OCI-LY3 (cell line): ENCODE data around the gene SMARCA4.

Source experiments
- H2AFZ ChIP-seq: fragments of 200-600, 300-600 bp; shearing (Covaris generic); 2 replicates; pipeline ENCODE4 v1.6.0; 2014; ENCODE audit warnings: antibody characterized with exemption, low read depth, low read length
- H3K27ac ChIP-seq: fragments of 200-600, 300-600 bp; sonication (generic); 2 replicates; pipeline ENCODE4 v1.5.1; 2014; ENCODE audit warnings: mild to moderate bottlenecking, low read length, moderate library complexity, mixed read lengths
- H3K27me3 ChIP-seq: fragments of 200-600, 300-600 bp; sonication (generic); 2 replicates; pipeline ENCODE4 v1.6.1; 2014; ENCODE audit warnings: low read depth, low read length, mixed read lengths
- H3K36me3 ChIP-seq: fragments of 200-600, 300-600 bp; sonication (generic); replicated peaks from 2 replicates; pipeline ENCODE3; 2014; ENCODE audit warnings: low read depth, low read length, mixed read lengths
- H3K4me1 ChIP-seq: fragments of 300-600, 200-600 bp; sonication (generic); 2 replicates; pipeline ENCODE4 v1.6.1; 2014; ENCODE audit warnings: low read length, mixed read lengths
- H3K4me2 ChIP-seq: fragments of 200-600, 300-600 bp; sonication (generic); 2 replicates; pipeline ENCODE4 v1.6.1; 2014; ENCODE audit warnings: low read length, mixed read lengths
- H3K4me3 ChIP-seq: fragments of 300-600, 200-600 bp; sonication (generic); 2 replicates; pipeline ENCODE4 v1.5.1; 2014; ENCODE audit warnings: antibody characterized with exemption, mild to moderate bottlenecking, low read length, moderate library complexity
- H3K79me2 ChIP-seq: fragments of 300-600, 200-600 bp; shearing (Covaris generic); 2 replicates; pipeline ENCODE4 v1.6.1; 2014; ENCODE audit warnings: mild to moderate bottlenecking, low read length, mixed read lengths
- H3K9ac ChIP-seq: fragments of 300-600, 200-600 bp; shearing (Covaris generic); 2 replicates; pipeline ENCODE4 v1.6.0; 2014; ENCODE audit warnings: mild to moderate bottlenecking, low read length, moderate library complexity
- H3K9me3 ChIP-seq: fragments of 200-600, 300-600 bp; shearing (Covaris generic); 2 replicates; pipeline ENCODE4 v1.6.1; 2014; ENCODE audit warnings: low read length, mixed read lengths; ENCODE audit not compliant: insufficient read depth
- H4K20me1 ChIP-seq: fragments of 200-600, 300-600 bp; sonication (generic); 2 replicates; pipeline ENCODE4 v1.6.1; 2016; ENCODE audit warnings: low read length, mixed read lengths; ENCODE audit not compliant: insufficient read depth
- EZH2phosphoT487 ChIP-seq: fragments of 200-600 bp; shearing (Covaris generic); IDR thresholded peaks from 2 replicates; pipeline ENCODE4 v1.6.1; 2018; ENCODE audit warnings: antibody characterized with exemption, mixed run types, low read depth
- TF ChIP-seq, protein P1 (sequence below): fragments of 200-600, 300-600 bp; sonication (generic); IDR thresholded peaks from 2 replicates; pipeline ENCODE4 v1.5.1; 2014; ENCODE audit warnings: antibody characterized with exemption, low read length, low read depth

SMARCA4 gene

DNA sequence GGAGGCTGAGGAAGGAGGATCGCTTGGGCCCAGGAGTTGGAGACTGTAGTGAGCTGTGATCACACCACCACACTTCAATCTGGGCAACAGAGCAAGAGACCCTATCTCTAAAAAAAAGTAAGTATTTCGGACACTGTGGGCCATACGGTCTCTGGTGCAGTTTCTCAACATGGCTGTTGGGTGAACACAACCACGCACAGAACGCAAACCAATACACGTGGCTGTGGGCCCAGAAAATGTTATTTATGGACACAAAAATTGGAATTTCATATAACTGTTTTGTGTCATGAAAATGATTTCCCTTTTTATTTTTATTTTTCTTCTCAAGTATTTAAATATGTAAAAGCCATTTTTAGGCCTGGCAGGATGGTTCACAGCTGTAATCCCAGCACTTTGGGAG, 147.9 kb downstream of the SMARCA4 start:
- H3K36me3 ChIP-seq = no peaks in the 10 kb centered on the region
- peaks cover 36% of the 10 kb centered on the region for H3K27me3 ChIP-seq
- H2AFZ ChIP-seq = no peak overlapping the region
- no peak overlapping the region for H3K4me3 ChIP-seq
- no peak overlapping the region for H3K4me2 ChIP-seq
- no peak overlapping the region for H3K9ac ChIP-seq
- no peaks in the 10 kb centered on the region for H3K79me2 ChIP-seq
- TF ChIP-seq, protein P1, sequence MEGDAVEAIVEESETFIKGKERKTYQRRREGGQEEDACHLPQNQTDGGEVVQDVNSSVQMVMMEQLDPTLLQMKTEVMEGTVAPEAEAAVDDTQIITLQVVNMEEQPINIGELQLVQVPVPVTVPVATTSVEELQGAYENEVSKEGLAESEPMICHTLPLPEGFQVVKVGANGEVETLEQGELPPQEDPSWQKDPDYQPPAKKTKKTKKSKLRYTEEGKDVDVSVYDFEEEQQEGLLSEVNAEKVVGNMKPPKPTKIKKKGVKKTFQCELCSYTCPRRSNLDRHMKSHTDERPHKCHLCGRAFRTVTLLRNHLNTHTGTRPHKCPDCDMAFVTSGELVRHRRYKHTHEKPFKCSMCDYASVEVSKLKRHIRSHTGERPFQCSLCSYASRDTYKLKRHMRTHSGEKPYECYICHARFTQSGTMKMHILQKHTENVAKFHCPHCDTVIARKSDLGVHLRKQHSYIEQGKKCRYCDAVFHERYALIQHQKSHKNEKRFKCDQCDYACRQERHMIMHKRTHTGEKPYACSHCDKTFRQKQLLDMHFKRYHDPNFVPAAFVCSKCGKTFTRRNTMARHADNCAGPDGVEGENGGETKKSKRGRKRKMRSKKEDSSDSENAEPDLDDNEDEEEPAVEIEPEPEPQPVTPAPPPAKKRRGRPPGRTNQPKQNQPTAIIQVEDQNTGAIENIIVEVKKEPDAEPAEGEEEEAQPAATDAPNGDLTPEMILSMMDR = no peak
- no peak for TF ChIP-seq EZH2phosphoT487
- no peak overlapping the region for H3K27ac ChIP-seq
- H3K9me3 ChIP-seq = no peaks in the 10 kb centered on the region
- no peaks in the 10 kb centered on the region for H4K20me1 ChIP-seq
- no peaks in the 10 kb centered on the region for H3K4me1 ChIP-seq

DNA sequence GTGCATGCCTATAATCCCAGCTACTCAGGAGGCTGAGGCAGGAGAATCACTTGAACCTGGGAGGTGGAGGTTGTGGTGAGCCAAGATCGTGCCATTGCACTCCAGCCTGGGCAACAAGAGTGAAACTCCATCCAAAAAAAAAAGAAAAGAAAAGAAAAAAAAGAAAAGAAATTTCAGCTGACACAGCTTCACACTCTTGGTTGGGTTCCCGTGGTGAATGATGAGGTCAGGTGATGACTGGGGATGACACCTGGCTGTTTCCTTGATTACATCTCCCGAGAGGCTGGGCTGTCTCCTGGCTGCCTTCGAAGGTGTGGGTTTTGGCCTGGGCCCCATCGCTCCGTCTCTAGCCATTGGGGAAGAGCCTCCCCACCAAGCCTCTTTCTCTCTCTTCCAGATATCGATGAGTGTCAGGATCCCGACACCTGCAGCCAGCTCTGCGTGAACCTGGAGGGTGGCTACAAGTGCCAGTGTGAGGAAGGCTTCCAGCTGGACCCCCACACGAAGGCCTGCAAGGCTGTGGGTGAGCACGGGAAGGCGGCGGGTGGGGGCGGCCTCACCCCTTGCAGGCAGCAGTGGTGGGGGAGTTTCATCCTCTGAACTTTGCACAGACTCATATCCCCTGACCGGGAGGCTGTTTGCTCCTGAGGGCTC, 150.4 kb downstream of the SMARCA4 start:
- H3K79me2 ChIP-seq = no peaks in the 10 kb centered on the region

DNA sequence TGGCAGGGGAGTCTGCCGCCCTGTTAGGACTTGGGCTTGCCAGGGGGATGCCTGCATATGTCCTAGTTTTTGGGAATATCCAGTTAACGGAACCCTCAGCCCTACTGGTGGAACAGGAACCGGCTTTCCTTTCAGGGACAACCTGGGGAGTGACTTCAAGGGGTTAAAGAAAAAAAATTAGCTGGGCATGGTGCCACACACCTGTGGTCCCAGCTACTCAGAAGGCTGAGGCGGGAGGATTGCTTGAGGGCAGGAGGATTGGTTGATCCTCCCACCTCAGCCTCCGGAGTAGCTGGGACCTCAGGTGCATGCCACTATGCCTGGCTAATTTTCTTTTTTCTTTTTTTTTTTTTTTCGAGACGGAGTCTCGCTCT, 150.9 kb downstream of the SMARCA4 start:
- Histone ChIP-seq H3K27ac (no peak overlapping the region), H3K79me2 (no peaks in the 10 kb centered on the region), H3K4me3 (no peak overlapping the region), H3K4me1 (no peaks in the 10 kb centered on the region), H4K20me1 (no peaks in the 10 kb centered on the region), H3K4me2 (no peak overlapping the region), H3K9ac (no peak overlapping the region), H2AFZ (no peak overlapping the region), H3K36me3 (no peaks in the 10 kb centered on the region), H3K9me3 (no peaks in the 10 kb centered on the region), H3K27me3 (peaks cover 25% of the 10 kb centered on the region)
- TF ChIP-seq EZH2phosphoT487 = no peak

More for the DNA sequence above, 150.4 kb downstream of the SMARCA4 start:
- Histone ChIP-seq H3K27ac (no peak overlapping the region), H3K36me3 (no peaks in the 10 kb centered on the region), H3K9me3 (no peaks in the 10 kb centered on the region), H4K20me1 (no peaks in the 10 kb centered on the region), H3K4me1 (no peaks in the 10 kb centered on the region), H3K4me2 (no peak overlapping the region), H3K9ac (no peak overlapping the region), H3K4me3 (no peak overlapping the region), H3K27me3 (peaks cover 25% of the 10 kb centered on the region), H2AFZ (no peak overlapping the region)
- TF ChIP-seq, protein P1 = no peak
- TF ChIP-seq EZH2phosphoT487 = no peak
